NCI-H187 (cell line): ENCODE results near the gene PLCL1.

Experiments
- DNase-seq, 2 experiments: peaks; one replicate each; lab custom pipeline; 2025; lab: John Stamatoyannopoulos, UW

PLCL1 gene

DNA sequence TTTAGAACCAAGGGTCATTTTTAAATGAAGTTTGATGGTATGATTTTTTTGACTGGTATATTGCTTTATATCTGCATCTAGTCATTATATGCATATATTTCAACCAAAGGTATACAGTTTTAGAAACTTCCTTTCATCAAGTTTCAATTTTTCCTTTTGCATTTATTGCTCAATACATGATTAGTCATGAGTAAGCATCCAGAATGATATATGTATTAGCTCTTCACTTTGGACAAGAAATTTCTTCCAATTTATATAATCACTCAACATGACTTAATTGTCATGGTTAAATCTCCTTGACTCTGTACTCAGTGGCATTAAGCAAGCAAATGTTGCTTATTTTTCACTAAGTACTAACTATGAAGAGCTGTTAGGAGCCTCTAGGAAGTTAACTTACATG lies 123.6 kb downstream of the PLCL1 start:
- no peak for DNase-seq

DNA sequence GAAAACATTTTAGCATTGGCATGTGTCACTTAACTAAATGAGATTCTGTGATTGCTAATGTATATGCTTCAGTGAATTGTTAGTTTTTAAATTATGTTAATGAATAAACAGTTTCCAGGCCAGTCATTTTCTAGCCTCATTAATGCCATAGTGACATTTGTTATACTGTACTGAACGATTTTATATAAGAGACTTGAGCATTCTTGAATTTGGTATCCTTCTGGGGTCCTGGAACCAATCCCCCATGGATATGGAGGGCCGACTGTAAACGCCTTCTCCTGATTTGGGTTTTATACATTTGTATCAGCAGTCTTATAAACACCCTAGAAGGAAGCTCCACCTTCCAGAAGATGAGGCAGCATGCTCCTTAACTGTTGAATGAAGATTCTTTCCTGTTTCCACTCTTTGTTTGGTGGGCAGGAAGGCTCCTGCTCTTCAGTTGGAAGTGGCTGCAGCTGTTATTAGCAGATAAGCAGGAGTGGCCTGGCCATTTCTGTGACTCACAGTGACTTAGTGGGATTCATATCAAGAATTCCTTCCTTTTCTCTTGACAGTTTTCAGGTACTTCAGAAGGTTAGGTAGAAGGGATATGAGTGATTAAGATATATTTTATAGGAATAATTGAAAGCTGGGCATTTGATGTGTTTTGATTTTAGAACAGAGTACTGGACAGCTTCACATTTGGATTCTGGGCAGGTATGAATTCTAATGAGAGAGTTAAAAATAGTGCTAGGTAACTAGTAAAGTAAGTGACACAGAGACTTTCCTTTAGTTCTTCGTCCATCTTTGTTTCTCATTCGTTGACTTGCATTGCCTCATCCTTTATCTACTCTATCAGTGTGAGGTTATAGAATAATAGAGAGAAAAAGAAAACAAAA lies 124.9 kb downstream of the PLCL1 start:
- no peak for DNase-seq

DNA sequence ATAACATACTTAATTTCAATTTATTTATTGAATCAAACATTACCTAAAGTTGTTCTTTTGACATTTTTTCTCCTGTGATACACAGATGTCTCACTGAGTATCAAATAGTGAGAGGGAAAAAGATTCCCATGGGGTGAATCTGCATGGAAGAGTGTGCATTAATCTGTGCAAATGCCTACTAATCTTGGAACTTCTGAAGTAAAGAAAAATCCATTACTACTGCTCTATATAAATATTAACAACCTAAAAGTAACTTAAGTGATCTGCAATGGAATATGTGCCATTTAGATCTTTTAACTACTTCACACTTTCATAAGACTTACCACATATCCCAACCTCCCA lies 125.5 kb downstream of the PLCL1 start:
- DNase-seq: no peak

DNA sequence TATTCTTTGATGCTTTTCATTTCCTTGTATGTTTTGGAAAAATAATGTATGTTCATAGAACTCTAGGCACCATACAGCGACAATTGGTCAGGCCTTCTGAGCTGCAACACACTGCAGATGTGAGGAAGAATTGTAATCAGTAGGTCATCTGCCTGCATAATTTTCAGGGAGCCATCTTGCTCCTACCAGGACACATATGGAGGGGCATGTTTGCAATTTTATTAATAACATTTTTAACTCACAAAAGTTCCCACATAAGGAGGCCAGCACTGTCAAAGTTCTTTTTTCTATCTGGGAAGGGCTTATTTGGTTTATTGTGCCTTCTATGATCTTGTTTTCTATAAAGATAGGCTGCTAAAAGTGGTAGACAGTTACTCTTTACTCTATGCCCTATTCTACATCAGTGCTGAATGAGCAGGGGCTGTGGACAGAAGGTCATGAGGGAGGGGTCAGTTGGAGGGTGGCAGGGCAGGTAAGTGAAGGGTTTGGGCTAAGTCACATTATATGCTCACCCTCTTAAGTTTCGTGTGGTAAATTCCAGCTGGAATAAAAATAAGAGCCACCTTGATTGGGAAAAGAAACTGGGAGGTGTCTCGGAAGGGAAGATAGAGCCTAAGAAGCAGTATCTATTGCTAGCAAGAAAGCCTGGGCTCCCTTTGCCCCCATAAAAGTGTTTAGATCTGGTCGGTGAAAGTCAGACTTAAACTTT lies 126.3 kb downstream of the PLCL1 start:
- DNase-seq: no peak

DNA sequence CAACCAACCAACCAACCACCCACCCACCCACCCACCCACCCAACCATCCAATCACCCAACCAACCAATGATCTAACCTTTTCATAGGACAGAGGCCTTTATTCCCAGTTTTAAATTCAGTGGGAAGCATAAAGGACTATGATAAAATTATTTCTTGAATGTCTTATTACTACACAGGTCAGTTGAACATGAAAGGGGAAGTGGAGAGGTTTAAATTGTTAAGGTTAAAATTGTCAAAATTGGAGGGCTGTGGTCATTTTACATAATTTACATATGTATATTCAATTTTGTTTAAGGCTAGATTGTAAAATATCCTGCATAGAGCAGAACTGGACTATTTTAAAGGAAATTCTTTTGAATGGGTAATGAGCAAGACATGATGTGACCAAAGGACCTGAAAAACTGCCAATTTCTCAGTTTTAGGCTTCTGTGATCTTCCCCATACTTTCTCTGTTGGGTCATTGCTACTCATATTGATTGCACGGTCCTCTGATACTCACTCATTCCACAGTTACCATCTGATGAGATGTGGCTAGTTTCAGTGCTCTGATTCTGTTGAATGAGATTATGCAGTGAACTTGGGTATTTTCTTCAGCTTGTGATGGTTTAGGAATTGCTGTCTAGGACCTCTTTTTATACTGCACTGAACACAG lies 127.4 kb downstream of the PLCL1 start:
- no peak for DNase-seq

DNA sequence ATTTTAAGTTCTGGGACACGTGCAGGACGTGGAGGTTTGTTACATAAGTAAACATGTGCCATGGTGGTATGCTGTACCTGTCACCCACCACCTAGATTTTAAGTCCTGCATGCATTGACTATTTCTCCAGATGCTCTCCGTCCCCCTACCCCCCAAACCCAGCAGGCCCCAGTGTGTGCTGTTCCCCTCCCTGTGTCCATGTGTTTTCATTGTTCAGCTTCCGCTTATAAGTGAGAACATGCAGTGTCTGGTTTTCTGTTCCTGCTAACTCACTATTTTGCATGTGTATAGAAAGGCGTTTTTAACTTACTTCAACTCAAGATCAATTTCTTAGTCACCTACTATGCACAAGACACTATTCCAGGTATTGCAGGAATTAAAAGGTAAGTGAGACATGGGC lies 128.0 kb downstream of the PLCL1 start:
- no peak for DNase-seq

DNA sequence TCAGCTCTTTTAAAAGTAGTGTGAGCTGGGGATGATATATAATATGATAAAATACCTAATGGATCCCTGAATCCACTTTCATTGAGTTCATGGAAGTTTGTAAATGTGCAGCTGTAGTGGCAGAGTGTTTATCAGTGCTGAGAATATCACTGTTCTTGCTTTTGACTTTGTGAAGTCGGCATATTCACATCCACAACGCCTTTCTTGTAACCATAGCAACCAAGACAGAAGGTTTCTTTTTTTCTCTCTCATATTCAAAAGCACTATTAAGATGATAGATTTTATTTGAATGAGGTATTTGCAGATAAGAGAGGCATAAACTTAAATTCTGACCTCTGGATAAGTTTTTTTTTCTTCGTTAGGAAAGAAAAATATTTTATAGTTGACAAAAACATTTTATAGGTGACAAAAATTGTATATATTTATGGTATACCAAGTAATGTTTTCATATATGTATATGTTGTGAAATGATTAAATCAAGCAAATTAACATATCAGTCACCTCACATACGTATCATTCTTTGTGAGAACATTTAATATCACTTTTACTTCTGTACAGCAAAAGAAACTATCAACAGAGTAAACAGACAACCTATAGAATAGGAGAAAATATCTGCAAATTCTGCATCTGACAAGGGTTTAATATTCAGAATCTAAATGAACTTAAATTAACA lies 130.0 kb downstream of the PLCL1 start:
- DNase-seq: no peak

DNA sequence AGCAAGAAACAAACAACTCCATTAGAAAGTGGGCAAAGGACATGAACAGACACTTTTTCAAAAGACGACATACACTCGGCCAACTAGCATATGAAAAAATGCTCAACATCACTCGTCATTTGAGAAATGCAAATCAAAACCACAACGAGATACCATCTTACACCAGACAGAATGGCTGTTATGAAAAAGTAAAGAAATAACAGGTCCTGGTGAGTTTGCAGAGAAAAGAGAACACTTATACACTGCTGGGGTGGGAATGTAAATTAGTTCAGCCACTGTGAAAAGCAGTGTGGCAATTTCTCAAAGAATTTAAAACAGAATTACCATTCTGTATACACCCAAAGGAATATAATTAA lies 130.5 kb downstream of the PLCL1 start:
- DNase-seq: no peak

DNA sequence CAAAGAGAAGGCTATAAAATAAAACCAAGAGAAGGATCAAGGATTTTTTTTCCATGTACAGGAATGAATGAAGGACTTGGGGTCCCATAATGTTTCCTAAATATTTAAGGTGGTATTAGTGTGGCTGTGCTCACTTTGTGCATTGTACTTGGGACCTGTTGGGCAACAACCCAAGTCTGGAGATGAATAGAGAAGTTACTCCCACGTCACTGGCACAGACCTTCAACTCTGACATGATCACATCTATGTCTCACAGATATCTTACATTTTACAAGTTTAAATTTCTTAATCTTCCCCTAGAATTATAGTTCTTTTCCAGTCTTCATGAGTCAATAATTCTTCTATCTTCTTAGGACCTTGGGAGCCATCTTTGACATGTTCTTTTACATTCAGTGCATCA lies 133.4 kb downstream of the PLCL1 start:
- DNase-seq: no peak

DNA sequence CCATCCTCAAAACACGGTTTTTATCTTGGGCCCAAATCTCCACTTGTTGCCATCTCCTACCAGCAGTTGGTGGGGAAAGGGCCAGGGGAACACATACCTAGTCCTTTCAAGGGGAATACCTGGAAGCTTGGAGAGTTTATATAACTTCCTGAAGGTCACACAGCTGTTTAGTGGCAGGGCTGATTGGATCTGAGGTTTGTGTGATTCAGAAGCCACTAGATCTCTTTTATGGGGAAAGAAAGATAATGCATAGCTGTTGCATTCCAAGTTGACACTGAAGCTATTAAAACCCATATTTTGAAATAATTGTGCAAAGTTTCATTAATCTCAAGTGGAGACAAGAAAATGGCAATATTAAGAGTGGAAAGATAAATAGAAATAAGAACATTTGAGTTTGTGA lies 134.2 kb downstream of the PLCL1 start:
- no peak for DNase-seq

DNA sequence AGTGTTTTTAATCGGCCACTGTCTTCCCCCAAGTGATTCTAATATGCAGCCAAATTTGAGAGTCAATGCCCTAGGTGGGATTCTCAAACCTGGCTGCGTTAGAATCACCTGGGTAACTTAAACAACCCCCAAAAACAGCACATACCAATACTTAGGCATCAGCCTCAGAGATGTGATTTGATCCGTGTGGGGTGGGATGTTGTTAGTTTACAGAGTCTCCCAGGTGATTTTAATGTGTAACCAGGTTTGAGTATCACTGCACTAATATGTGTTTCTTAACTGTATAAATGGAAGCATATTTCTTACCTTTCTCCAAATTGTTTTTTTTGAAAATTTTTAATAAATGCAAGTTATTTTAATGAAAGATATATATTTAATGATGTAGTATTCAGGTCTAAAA lies 135.4 kb downstream of the PLCL1 start:
- no peak for DNase-seq

DNA sequence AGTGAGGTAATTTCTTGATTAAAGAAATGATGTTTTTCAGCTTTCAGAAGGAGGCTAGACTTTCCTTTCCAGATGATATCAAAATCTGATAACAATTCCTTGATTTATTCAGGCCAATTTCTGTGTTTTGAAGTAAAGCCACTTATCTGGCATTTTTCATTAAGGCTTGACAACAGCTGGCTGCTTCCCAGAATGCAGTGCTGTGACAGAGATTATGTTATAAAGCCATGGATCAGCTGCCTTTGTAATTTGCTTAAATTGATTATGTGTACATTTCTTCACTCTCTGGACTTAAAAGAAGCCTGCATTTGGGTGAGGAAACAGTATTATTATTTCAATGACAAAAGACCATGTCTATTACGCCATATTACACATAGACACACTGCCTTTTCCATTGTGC lies 136.0 kb downstream of the PLCL1 start:
- no peak for DNase-seq

DNA sequence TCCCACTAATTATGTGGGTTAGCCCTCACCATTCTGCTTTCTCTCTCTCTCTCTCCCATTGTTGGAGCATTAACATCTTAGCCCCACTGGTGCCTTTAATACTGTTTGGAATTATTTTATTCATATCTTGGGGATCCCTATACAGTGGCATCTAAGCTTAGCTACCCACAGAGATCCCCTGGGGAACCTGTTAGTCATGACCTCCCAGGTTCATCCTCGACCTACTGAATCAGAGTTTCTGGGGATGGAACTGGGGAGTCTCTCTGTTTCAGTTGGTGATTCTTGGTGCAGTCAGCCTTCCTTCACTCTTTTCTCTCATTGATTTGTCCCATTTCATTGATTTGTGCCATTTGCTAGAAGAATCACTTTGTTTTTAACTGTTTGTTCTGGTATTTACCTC lies 137.3 kb downstream of the PLCL1 start:
- no peak for DNase-seq

DNA sequence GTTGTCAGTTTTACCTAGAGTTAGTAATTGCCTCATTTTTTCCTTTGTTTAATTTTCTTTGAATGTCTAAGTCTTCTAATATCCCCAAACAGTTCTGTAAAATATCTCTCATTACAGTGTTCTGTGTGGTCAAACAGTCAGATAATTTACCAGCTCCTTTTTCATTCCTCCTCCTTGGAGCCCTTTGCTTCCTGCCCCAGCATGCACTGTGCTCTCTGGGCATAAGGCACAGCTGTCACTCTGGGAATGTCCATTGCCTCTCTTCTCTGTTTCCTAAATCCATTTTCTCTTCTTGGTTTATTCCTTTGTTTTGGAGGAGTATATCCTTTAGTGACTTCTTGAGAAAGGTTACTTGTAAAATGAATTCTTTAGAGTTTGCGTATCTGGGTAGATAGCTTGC lies 139.3 kb downstream of the PLCL1 start:
- no peak for DNase-seq

DNA sequence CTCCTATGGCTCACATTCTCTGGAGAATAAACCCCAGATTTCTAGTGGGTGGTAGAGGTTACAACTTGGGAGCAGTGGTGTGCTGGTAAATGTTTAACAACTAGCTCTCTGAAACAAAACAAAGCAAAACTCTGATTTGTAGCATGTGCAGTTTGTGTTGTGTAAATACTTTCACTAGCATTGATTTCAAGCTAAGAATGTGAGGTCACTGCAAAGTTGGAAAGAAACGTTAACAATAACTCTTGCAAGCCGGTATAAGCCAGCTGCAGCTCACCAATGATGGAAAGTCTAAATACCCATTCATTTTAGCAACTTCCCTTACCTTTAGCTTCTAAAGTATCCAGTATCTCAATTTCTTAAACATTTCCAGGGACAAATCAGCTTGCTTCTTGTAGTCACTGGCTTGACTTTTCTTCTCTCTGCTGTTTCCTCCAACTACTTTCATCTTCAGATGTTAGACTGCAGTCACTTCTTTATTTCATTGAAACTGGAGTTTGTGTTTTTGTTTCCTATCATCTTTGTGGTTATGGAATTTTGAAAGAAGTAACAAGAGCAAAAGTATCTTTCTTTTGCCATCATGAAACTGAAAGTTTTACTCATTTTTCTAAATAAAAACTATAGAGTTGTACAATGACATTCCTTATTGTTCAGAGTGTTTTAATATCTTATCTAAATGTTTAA lies 140.2 kb downstream of the PLCL1 start:
- DNase-seq: no peak

DNA sequence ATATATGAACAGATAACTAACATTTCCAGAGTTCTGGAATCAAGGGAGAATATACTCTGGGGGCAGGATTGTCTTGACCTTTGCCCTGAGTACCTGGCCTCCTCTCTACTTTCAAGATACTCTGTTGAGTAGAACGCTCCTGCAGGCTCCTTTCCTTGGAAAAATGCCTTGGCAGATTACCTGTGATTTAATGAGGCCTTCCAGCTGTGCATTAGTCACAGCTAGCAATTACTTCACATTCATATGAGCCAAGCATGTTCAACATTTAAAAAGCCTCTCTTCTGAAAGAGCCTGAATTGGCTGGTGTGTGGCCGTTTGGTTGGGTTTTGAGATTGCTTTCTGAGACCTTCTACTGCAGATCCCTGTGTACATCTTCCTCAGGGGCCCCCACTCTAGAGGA lies 142.2 kb downstream of the PLCL1 start:
- DNase-seq: no peak

DNA sequence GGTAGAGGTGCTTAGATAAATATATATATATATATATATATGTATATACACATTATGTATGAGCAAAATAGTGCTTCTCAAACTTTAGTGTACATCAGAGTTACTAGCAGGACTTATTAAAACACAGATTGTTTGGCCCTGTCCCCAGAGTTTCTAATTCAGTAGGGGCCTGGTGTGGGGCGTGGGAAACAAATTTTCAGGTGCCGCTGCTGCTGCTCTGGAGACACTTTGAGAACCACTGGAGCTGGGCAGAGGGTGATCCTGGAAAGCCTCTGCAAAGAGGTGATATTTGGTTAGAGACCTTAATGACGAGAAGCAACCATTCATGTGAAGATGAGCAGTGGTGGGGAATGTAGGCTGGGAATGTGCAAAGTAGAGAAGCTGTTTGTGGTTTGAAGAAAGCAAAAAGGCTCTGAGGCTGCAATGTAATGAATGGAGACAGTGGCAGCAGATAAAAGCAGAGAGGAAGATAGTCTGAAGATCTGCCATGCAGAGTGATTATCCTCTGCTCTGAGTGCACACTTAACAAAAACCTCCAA lies 142.9 kb downstream of the PLCL1 start:
- DNase-seq: no peak

DNA sequence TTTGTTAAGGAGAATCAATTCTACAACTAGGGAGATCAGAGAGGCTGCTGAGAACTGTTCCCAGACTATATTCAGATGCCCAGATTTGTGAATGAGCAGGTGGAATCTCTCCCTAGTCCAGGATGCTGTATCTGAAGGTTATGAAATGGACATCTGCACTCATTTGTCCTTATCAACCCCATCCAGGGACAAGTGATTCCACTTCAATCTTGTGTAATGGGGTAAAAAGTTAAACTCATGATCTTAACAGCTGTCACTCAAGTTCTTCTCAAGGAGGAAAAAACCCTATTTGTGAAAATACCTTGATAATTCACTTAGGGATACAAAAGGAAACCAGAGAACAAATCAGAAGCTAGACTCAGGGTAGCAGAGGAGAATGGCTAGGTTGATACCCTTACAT lies 144.8 kb downstream of the PLCL1 start:
- DNase-seq: no peak

DNA sequence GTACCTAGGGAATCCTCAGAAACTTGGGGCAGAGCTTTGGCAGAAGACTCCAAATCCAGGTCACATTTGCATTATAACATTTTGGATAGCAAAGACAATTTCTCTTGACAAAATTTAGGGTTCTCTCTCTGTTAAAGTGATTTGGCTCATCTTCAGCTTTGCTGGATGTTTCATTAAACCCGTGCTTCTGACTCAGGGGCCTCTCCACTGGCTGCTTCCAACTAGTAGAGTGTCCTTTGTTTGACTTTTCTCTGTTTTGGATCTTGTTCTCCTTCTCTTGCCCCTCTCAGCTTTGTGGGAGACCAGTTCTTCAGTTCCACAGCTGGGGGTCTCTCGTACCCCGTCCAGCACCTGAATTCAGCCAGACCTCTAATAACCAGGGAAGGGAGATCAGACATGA lies 145.6 kb downstream of the PLCL1 start:
- no peak for DNase-seq

DNA sequence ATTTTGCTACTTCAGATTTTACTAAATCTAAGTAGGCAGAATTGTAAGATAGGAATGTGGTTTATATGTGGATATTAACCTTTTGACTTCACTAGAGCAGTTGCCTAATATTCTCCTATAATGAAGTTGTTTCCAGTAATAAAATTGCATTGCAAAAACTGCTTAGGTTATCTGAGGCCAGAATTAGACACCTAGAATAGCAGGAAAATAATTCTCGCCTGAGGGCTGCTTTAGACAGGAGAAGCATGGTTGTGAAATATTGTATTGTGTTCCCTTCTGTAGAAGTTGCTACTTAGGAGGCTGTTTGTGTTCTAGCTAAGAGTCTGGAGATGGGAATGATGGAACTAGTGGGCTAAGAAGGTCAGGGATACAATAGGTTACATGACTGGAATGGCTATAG lies 146.3 kb downstream of the PLCL1 start:
- no peak for DNase-seq

DNA sequence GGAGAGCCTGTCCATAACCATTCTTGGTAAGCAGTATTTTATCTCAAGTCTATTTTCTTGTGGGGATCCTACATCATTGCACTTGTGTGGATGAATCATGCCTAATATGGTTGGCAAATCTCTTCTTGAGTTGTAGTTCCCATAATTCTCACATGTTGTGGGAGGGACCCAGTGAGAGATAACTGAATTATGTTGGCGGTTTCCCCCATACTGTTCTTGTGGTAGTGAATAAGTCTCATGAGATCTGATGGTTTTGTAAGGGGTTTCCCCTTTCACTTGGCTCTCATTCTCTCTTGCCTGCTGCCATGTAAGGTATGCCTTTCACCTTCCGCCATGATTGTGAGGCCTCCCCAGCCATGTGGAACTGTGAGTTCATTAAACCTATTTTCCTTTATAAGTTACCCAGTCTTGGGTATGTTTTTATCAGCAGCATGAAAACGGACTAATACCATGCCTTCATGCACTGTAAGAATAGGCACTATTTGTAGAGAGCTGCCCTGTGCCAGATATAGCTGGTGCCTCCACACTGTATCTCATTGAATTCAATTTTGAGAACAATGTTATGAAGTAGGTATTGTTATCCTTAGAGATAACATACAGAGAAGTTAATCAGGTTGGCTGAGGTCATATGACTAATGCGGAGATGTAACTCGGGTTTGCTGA lies 148.3 kb downstream of the PLCL1 start:
- DNase-seq: no peak
